ENCODE results near the gene LIX1. TPM values are rescaled to one million over a fixed set of nuclear protein-coding genes. Genes with fewer than 3 reads are reported as not detected.

Gene LIX1
- total and polyA plus RNA-seq, 2 of the 13 experiments (the other 11 are each of a cell fraction or from before 2014, with no cell fraction given): not detected

GRCh38 chr5:97141539-97141938, 872 bp downstream of the LIX1 start:
- DNase-seq (ENCODE audit: low spot score): no peak
- H3K4me1 ChIP-seq (ENCODE audit: insufficient read depth, low read length): no peaks in the 10 kb centered on the region
- no peak overlapping the region for H3K4me2 ChIP-seq (ENCODE audit: low read depth, low read length)
- 0% methylated on average over 2 of the region's 2 CpGs for WGBS (ENCODE audit: low lambda C conversion rate)
- no peak for FAIRE-seq
- ATAC-seq: no peak
- no peak overlapping the region for H3K27ac ChIP-seq (ENCODE audit: extremely low read length, insufficient read depth, low read length)
- H3K27me3 ChIP-seq (ENCODE audit: control insufficient read depth in 1 of 2, insufficient read depth in 2 of 2, low read length in 2 of 2): no peaks in the 10 kb centered on the region
- in situ Hi-C loops (cut with HindIII; ENCODE audit: extremely low pct_ligation_motif_present, low pct_unique_long_range_greater_than_20kb) (no loop called here), intact Hi-C loops (cut with micrococcal nuclease; ENCODE audit: unreplicated experiment) (loop anchor here (5.0 kb wide), 2 partner anchors 99 to 274 kb away; no protein-coding TSS in a partner anchor)
- H3K9me3 ChIP-seq (ENCODE audit: low read length): no peaks in the 10 kb centered on the region
- H3K4me3 ChIP-seq (replicated peaks in 1 of 3; ENCODE audit: insufficient read depth in 1 of 3, low read depth in 2 of 3, low read length in 3 of 3): no peak overlapping the region
- no peaks in the 10 kb centered on the region for H4K20me1 ChIP-seq (ENCODE audit: insufficient read depth, low read length)
- CTCF ChIA-PET (ENCODE audit: low intra/inter-chr PET ratio, low total read pairs): no interaction called here
- POLR2A ChIA-PET: no interaction called here
- no peak overlapping the region for H3K9ac ChIP-seq (ENCODE audit: insufficient read depth, low read depth, low read length)
- no peak overlapping the region for H2AFZ ChIP-seq (ENCODE audit: low read length)
- H3K36me3 ChIP-seq (replicated peaks in 1 of 2; ENCODE audit: control insufficient read depth in 1 of 2, insufficient read depth in 2 of 2, low read length in 2 of 2): no peaks in the 10 kb centered on the region
- BruUV-seq (replicated peaks): no TSS peak
- H3K79me2 ChIP-seq (ENCODE audit: insufficient read depth, low read length): no peaks in the 10 kb centered on the region
- TF ChIP-seq NBN (conservative IDR thresholded peaks at IDR 0.05) (no peak), ETV6 (CRISPR knock-in tag; conservative IDR thresholded peaks at IDR 0.05) (no peak), MLXIP (CRISPR knock-in tag; IDR thresholded peaks at IDR 0.05; ENCODE audit: borderline replicate concordance) (no peak), MED13 (CRISPR knock-in tag; IDR thresholded peaks at IDR 0.05) (no peak), MEIS1 (CRISPR knock-in tag; IDR thresholded peaks at IDR 0.05; ENCODE audit: borderline replicate concordance) (no peak), NFE2 (CRISPR knock-in tag; IDR thresholded peaks at IDR 0.05) (no peak), JARID2 (CRISPR knock-in tag; IDR thresholded peaks at IDR 0.05; ENCODE audit: insufficient replicate concordance) (no peak), ATF6 (CRISPR knock-in tag; conservative IDR thresholded peaks at IDR 0.05) (no peak), ATM (IDR thresholded peaks at IDR 0.05; ENCODE audit: borderline replicate concordance) (no peak), ZNF451 (CRISPR knock-in tag; IDR thresholded peaks at IDR 0.05) (no peak), ZNF749 (CRISPR knock-in tag; IDR thresholded peaks at IDR 0.05; ENCODE audit: borderline replicate concordance) (no peak), SETDB1 (CRISPR knock-in tag; IDR thresholded peaks at IDR 0.05; ENCODE audit: borderline replicate concordance) (no peak), ZFX (CRISPR knock-in tag; IDR thresholded peaks at IDR 0.05; ENCODE audit: low read depth) (no peak), ZNF772 (CRISPR knock-in tag; IDR thresholded peaks at IDR 0.05) (no peak), ZNF276 (CRISPR knock-in tag; IDR thresholded peaks at IDR 0.05; ENCODE audit: low read depth) (no peak), MATR3 (CRISPR knock-in tag; IDR thresholded peaks at IDR 0.05) (no peak)
